Fibroblast of lung (primary cell): Measurements from ENCODE around the gene ADAM10. TPM values are rescaled to one million over a fixed set of nuclear protein-coding genes. Genes with fewer than 3 reads are reported as not detected.

Experiments used
- DNase-seq, 2 donors: peaks; one replicate each; pipeline versions ENCODE4 v3.0.0 to v3.0.0-alpha.2; 2010; ENCODE audit warnings: low read depth in 2 of 2
- H2AFZ ChIP-seq: 2 replicates; pipeline ENCODE4 v1.5.1; 2012; ENCODE audit warnings: low read length, control low read depth, inconsistent platforms
- H3K27ac ChIP-seq: 2 replicates; pipeline ENCODE4 v1.5.1; 2011; ENCODE audit warnings: low read length, control low read depth; ENCODE audit not compliant: insufficient read depth
- H3K27me3 ChIP-seq: 2 replicates; pipeline ENCODE4 v1.5.1; 2011; ENCODE audit warnings: mild to moderate bottlenecking, low read length; ENCODE audit not compliant: control insufficient read depth, insufficient read depth
- H3K36me3 ChIP-seq: 2 replicates; pipeline ENCODE4 v1.5.1; 2011; ENCODE audit warnings: low read length; ENCODE audit not compliant: control insufficient read depth, insufficient read depth
- H3K4me1 ChIP-seq: 2 replicates; pipeline ENCODE4 v1.5.1; 2011; ENCODE audit warnings: low read length; ENCODE audit not compliant: control insufficient read depth, insufficient read depth; ENCODE audit errors: extremely low read depth
- H3K4me2 ChIP-seq: 2 replicates; pipeline ENCODE4 v1.5.1; 2011; ENCODE audit warnings: low read length, control low read depth; ENCODE audit not compliant: insufficient read depth; ENCODE audit errors: extremely low read depth
- H3K4me3 ChIP-seq, 4 experiments: fragments of 200-600 bp in 1 of 4; sonication (generic) in 1 of 4; replicated peaks in 1 of 4; 2 replicates each; pipeline ENCODE4 v1.5.1; 2011 to 2016; ENCODE audit warnings: low read length in 4 of 4, low read depth in 3 of 4, mild to moderate bottlenecking in 3 of 4, control low read depth in 2 of 4, inconsistent platforms in 1 of 4, mixed read lengths in 1 of 4; ENCODE audit not compliant: insufficient read depth in 1 of 4; ENCODE audit errors: control extremely low read depth in 1 of 4
- H3K79me2 ChIP-seq: 2 replicates; pipeline ENCODE4 v1.5.1; 2012; ENCODE audit warnings: mild to moderate bottlenecking, low read length, inconsistent platforms; ENCODE audit not compliant: control insufficient read depth, insufficient read depth
- H3K9ac ChIP-seq: 2 replicates; pipeline ENCODE4 v1.5.1; 2011; ENCODE audit warnings: mild to moderate bottlenecking, low read length, control low read depth; ENCODE audit not compliant: insufficient read depth
- H3K9me3 ChIP-seq: 2 replicates; pipeline ENCODE4 v1.5.1; 2012; ENCODE audit warnings: low read depth, low read length; ENCODE audit not compliant: control insufficient read depth, insufficient read depth
- H4K20me1 ChIP-seq: 2 replicates; pipeline ENCODE4 v1.5.1; 2011; ENCODE audit warnings: low read length; ENCODE audit not compliant: control insufficient read depth, insufficient read depth; ENCODE audit errors: extremely low read depth
- CTCF ChIP-seq, 2 donors: IDR thresholded peaks in 1 of 2; conservative IDR thresholded peaks in 1 of 2; 1 replicate in 1 of 2; 2 replicates in 1 of 2; pipeline ENCODE4 v1.5.1; 2011 to 2012; ENCODE audit warnings: low read length in 2 of 2, control low read depth in 1 of 2, inconsistent platforms in 1 of 2, low read depth in 1 of 2, mild to moderate bottlenecking in 1 of 2
- EZH2 ChIP-seq: IDR thresholded peaks from 2 replicates; pipeline ENCODE4 v1.5.1; 2012; ENCODE audit warnings: low read length, control low read depth, mild to moderate bottlenecking; ENCODE audit errors: missing control alignments
- polyA plus RNA-seq, 2 donors: library from polyadenylated mRNA; depleted of rRNA in 1 of 2; stranded (reverse) in 1 of 2; unstranded in 1 of 2; fragments of >200 nt; gene quantifications; 2 replicates each; pipeline ENCODE4 v1.2.1, GENCODE V29; 2011 to 2012; ENCODE audit warnings: missing spikeins in 1 of 2
- total RNA-seq: library from RNA; depleted of rRNA; stranded (reverse); fragments of >200 nt; gene quantifications from 2 replicates; pipeline ENCODE4 v1.2.1, GENCODE V29; 2014

Gene ADAM10
- total and polyA plus RNA-seq, 2 donors (not counting 1 experiment from before 2014, with no cell fraction given) = 224 to 318 TPM

DNA sequence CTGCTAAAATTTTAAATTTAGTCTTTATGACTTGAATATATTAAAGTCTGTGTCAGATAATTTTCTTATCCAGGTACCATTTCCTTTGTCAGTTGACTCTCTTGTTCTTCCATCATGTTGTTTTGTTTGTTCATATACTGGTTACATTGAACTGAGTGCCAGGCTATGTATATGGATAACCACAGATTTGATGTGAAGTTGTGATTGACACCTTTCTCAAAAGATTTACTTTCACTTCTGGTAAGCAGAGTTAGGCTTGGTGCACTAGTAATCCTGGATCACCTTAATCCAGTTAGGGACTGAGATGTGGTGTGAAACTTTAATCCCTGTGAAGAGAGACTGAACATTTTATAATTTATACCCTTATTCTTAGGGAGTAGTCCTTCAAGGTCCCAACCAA is 99.4 kb downstream of the ADAM10 start:
- Histone ChIP-seq H3K79me2 (no peaks in the 10 kb centered on the region), H2AFZ (no peak overlapping the region), H3K4me3 (no peak overlapping the region), H3K27me3 (no peaks in the 10 kb centered on the region), H3K27ac (no peak overlapping the region), H3K9me3 (no peaks in the 10 kb centered on the region), H3K4me1 (no peaks in the 10 kb centered on the region), H4K20me1 (no peaks in the 10 kb centered on the region), H3K4me2 (no peak overlapping the region), H3K36me3 (no peaks in the 10 kb centered on the region), H3K9ac (no peak overlapping the region)
- TF ChIP-seq EZH2 = no peak
- no peak for TF ChIP-seq CTCF (conservative IDR thresholded peaks at IDR 0.05 in 1 of 2, IDR thresholded peaks at IDR 0.05 in 1 of 2; ENCODE audit: low read depth in 1 of 2, low read length in 2 of 2)
- DNase-seq = no peak

GRCh38 chr15:58649175-58649574 is 100.3 kb downstream of the ADAM10 start:
- Histone ChIP-seq H3K27ac (no peak overlapping the region), H3K4me3 (no peak overlapping the region), H3K4me2 (no peak overlapping the region), H3K36me3 (no peaks in the 10 kb centered on the region), H3K9me3 (no peaks in the 10 kb centered on the region), H3K4me1 (no peaks in the 10 kb centered on the region), H3K27me3 (no peaks in the 10 kb centered on the region), H3K79me2 (no peaks in the 10 kb centered on the region), H4K20me1 (no peaks in the 10 kb centered on the region), H3K9ac (no peak overlapping the region), H2AFZ (no peak overlapping the region)
- no peak for DNase-seq
- TF ChIP-seq CTCF (conservative IDR thresholded peaks at IDR 0.05 in 1 of 2, IDR thresholded peaks at IDR 0.05 in 1 of 2; ENCODE audit: low read depth in 1 of 2, low read length in 2 of 2) = no peak
- TF ChIP-seq EZH2 = no peak

- no peak overlapping the region for H3K4me3 ChIP-seq
- no peak overlapping the region for H3K9ac ChIP-seq
- H3K9me3 ChIP-seq = no peaks in the 10 kb centered on the region
- no peaks in the 10 kb centered on the region for H3K79me2 ChIP-seq
- H3K4me2 ChIP-seq = no peak overlapping the region
- TF ChIP-seq EZH2 (no peak), CTCF (conservative IDR thresholded peaks at IDR 0.05 in 1 of 2, IDR thresholded peaks at IDR 0.05 in 1 of 2; ENCODE audit: low read depth in 1 of 2, low read length in 2 of 2) (no peak)
- H3K36me3 ChIP-seq = no peaks in the 10 kb centered on the region
- H3K27me3 ChIP-seq = no peaks in the 10 kb centered on the region
- no peaks in the 10 kb centered on the region for H3K4me1 ChIP-seq
- no peak for DNase-seq
- H4K20me1 ChIP-seq = no peaks in the 10 kb centered on the region
- H3K27ac ChIP-seq = no peak overlapping the region
- no peak overlapping the region for H2AFZ ChIP-seq
These were observed 105.5 kb downstream of the ADAM10 start for GRCh38 chr15:58643996-58644395.
